Mammary epithelial cell (primary cell): ENCODE data around the gene MYADML2.
"Not testable (repeated sequence)": the region's sequence is repeated elsewhere in the genome, so short reads cannot be mapped to it uniquely, and the experiment has no call there.

ENCODE experiments used
- CTCF ChIP-seq, 2 donors: IDR thresholded peaks in 1 of 2; conservative IDR thresholded peaks in 1 of 2; 2 replicates each; pipeline ENCODE4 v1.5.1; 2011 to 2012; ENCODE audit warnings: inconsistent platforms in 2 of 2, low read length in 2 of 2, mild to moderate bottlenecking in 2 of 2, control low read depth in 1 of 2, low read depth in 1 of 2; ENCODE audit not compliant: insufficient read depth in 1 of 2; ENCODE audit errors: extremely low read depth in 1 of 2
- EZH2 ChIP-seq: IDR thresholded peaks from 2 replicates; pipeline ENCODE4 v1.6.1; 2012; ENCODE audit warnings: low read length, inconsistent platforms, borderline replicate concordance

GRCh38 chr17:81953443-81953842, 6.4 kb upstream of the MYADML2 start:
- not testable (repeated sequence) for TF ChIP-seq CTCF (conservative IDR thresholded peaks at IDR 0.05 in 1 of 2, IDR thresholded peaks at IDR 0.05 in 1 of 2; ENCODE audit: extremely low read depth in 1 of 2, insufficient read depth in 1 of 2, low read depth in 1 of 2, low read length in 2 of 2); EZH2
